SJCRH30 (cell line): Measurements from ENCODE around the gene CSRP3. TPM values are rescaled to one million over a fixed set of nuclear protein-coding genes. Genes with fewer than 3 reads are reported as not detected.
"Not testable (repeated sequence)": the region's sequence is repeated elsewhere in the genome, so short reads cannot be mapped to it uniquely, and the experiment has no call there.

Source experiments
- DNase-seq, 2 experiments: peaks; one replicate each; pipeline ENCODE4 v3.0.0-alpha.2; 2015 to 2020
- H3K27ac ChIP-seq: fragments of 250-450 bp; sonication (Bioruptor Pico); 2 replicates; pipeline ENCODE4 v1.5.1; 2020; ENCODE audit warnings: mild to moderate bottlenecking, moderate library complexity
- H3K27me3 ChIP-seq: fragments of 250-450 bp; sonication (Bioruptor Pico); 2 replicates; pipeline ENCODE4 v1.5.1; 2020; ENCODE audit warnings: mild to moderate bottlenecking, moderate library complexity
- H3K36me3 ChIP-seq: fragments of 250-450 bp; sonication (Bioruptor Pico); 2 replicates; pipeline ENCODE4 v1.5.1; 2020; ENCODE audit warnings: mild to moderate bottlenecking, moderate library complexity
- H3K4me1 ChIP-seq: fragments of 250-450 bp; sonication (Bioruptor Pico); 2 replicates; pipeline ENCODE4 v1.5.1; 2020; ENCODE audit warnings: mild to moderate bottlenecking, moderate library complexity
- H3K4me3 ChIP-seq: fragments of 250-450 bp; sonication (Bioruptor Pico); 2 replicates; pipeline ENCODE4 v1.5.1; 2020; ENCODE audit warnings: mild to moderate bottlenecking, moderate library complexity
- H3K9me3 ChIP-seq: fragments of 250-450 bp; sonication (Bioruptor Pico); replicated peaks from 2 replicates; pipeline ENCODE4 v1.5.1; 2020; ENCODE audit warnings: mild to moderate bottlenecking, moderate library complexity
- total RNA-seq: library from RNA; depleted of rRNA; stranded (reverse); fragments of >200 nt; shearing (Covaris generic); gene quantifications from 2 replicates; pipeline ENCODE4 v1.2.3, GENCODE V29; 2014; rRNA removed

Gene CSRP3
- total RNA-seq, 1 experiment from 2014 or later = 4.5 TPM

DNA sequence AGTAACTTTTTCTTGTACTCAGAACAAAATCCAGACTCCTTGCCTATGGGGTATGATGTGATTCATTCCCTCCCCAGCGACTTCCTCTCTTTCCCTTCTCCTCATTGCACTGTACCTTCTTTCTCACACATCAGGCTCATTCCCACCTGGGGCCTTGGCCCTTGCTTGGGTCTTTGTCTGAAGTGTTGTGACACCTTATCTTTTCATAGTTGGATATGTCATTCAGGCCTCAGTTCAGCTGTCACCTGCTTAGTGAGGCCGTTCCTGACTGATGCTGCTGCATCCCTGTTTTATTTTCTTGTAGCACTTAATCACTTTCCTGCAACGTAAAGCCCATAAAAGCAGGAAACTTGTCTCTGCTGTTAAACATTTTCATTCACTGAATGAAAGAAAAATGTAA is 44.9 kb downstream of the CSRP3 start:
- peaks cover 18% of the 10 kb centered on the region for H3K36me3 ChIP-seq
- H3K4me3 ChIP-seq = no peak overlapping the region
- H3K27me3 ChIP-seq = no peaks in the 10 kb centered on the region
- 0 out of 2 replicates have a peak, but pooled peaks cover 5% of the 10 kb centered on the region for H3K4me1 ChIP-seq
- H3K9me3 ChIP-seq = no peaks in the 10 kb centered on the region
- no peak overlapping the region for H3K27ac ChIP-seq
- no peak for DNase-seq

DNA sequence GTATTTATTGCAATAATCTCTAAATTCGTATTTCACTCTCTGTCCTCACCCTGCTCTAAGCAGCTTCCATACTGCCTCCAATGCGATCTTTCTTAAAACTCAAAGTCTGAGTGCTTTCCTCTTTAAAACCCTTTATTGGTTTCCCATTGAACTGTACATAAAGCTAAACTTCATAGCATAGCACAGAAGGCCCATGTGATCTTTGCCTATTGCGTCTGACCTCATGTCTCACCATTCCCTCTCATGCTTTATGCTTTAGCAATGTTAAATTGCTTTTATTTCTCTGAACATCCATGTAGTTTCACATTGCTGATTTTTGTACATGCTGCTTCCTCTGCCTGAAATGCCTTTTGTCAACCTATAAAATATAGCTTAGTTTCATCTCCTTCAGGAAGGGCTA is 56.5 kb downstream of the CSRP3 start:
- peaks cover 3% of the 10 kb centered on the region; the same call in 1 of the 2 replicates for H3K9me3 ChIP-seq
- H3K27me3 ChIP-seq = no peaks in the 10 kb centered on the region
- H3K4me3 ChIP-seq = no peak overlapping the region
- peaks cover 23% of the 10 kb centered on the region for H3K36me3 ChIP-seq
- no peak for DNase-seq
- no peak overlapping the region for H3K27ac ChIP-seq
- H3K4me1 ChIP-seq = no peaks in the 10 kb centered on the region

DNA sequence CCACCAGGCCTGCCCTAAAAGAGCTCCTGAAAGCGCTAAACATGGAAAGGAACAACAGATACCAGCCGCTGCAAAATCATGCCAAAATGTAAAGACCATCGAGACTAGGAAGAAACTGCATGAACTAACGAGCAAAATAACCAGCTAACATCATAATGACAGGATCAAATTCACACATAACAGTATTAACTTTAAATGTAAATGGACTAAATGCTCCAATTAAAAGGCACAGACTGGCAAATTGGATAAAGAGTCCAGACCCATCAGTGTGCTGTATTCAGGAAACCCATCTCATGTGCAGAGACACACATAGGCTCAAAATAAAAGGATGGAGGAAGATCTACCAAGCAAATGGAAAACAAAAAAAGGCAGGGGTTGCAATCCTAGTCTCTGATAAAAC is 64.9 kb downstream of the CSRP3 start:
- not testable (repeated sequence) for H3K4me3 ChIP-seq, H3K4me1 ChIP-seq, DNase-seq, H3K27me3 ChIP-seq, H3K27ac ChIP-seq
- peaks cover 34% of the 10 kb centered on the region for H3K9me3 ChIP-seq
- peaks cover 15% of the 10 kb centered on the region for H3K36me3 ChIP-seq

DNA sequence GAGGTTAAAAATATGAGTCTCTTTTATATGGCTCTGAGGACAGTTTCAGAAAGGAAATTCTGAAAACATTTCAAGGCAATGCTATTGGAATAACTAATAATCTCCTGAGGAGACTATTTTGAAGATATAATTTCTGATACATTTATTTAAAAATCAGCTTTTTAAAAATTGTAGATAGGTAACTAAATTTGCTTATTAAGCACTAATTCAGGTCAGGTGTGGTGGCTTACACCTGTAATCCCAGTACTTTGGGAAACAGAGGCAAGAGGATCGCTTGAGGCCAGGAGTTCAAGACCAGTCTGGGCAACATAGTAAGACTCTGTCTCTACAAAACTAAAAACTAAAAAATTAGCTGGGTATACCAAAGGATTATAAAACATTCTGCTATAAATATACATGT is 67.8 kb downstream of the CSRP3 start:
- peaks cover 24% of the 10 kb centered on the region for H3K36me3 ChIP-seq
- H3K4me3 ChIP-seq = no peak overlapping the region
- peaks cover 30% of the 10 kb centered on the region for H3K9me3 ChIP-seq
- DNase-seq = no peak
- H3K27me3 ChIP-seq = no peaks in the 10 kb centered on the region
- no peaks in the 10 kb centered on the region for H3K4me1 ChIP-seq
- no peak overlapping the region for H3K27ac ChIP-seq

Other genes with a start within 250 kb of the CSRP3 start
- gene MRGPRX2, start 141.3 kb downstream of the CSRP3 start, total RNA-seq = not detected in 2 replicates
- 40.0 and 46.8 TPM in 2 replicates for gene ZDHHC13, start 84.8 kb downstream of the CSRP3 start, total RNA-seq
- 13.8 and 17.7 TPM in 2 replicates for gene E2F8, start 39.0 kb upstream of the CSRP3 start, total RNA-seq